Smooth muscle cell (in vitro differentiated cells): ENCODE results near the gene ALDH16A1. TPM values are rescaled to one million over a fixed set of nuclear protein-coding genes. Genes with fewer than 3 reads are reported as not detected.
A peak's percentile ranks its signal among the peaks of the same experiment; 100 is the strongest.

Experiments
- DNase-seq: peaks from one replicate; lab custom pipeline; 2025; ENCODE audit not compliant: unreplicated experiment; lab: John Stamatoyannopoulos, UW
- H2AFZ ChIP-seq: fragments of 200-600 bp; sonication (generic); 2 replicates; pipeline ENCODE4 v1.6.0; 2016; ENCODE audit warnings: antibody characterized with exemption, low read depth, mild to moderate bottlenecking
- H3F3A ChIP-seq: fragments of 200-600 bp; sonication (generic); 2 replicates; pipeline ENCODE4 v1.6.0; 2017; ENCODE audit warnings: antibody characterized with exemption, low read depth
- H3K27ac ChIP-seq: fragments of 200-600 bp; sonication (generic); 2 replicates; pipeline ENCODE4 v1.5.1; 2016; ENCODE audit warnings: low read depth, mild to moderate bottlenecking
- H3K27me3 ChIP-seq: fragments of 200-600 bp; sonication (generic); 2 replicates; pipeline ENCODE4 v1.6.1; 2016; ENCODE audit warnings: low read depth, mild to moderate bottlenecking
- H3K36me3 ChIP-seq: fragments of 200-600 bp; sonication (generic); 2 replicates; pipeline ENCODE4 v1.5.1; 2016; ENCODE audit warnings: low read depth
- H3K4me1 ChIP-seq: fragments of 200-600 bp; sonication (generic); 2 replicates; pipeline ENCODE4 v1.5.1; 2016; ENCODE audit warnings: low read depth
- H3K4me2 ChIP-seq: fragments of 200-600 bp; sonication (generic); 2 replicates; pipeline ENCODE4 v1.6.0; 2016; ENCODE audit warnings: mild to moderate bottlenecking
- H3K4me3 ChIP-seq: fragments of 200-600 bp; sonication (generic); 2 replicates; pipeline ENCODE4 v1.5.1; 2016; ENCODE audit warnings: mild to moderate bottlenecking
- H3K79me2 ChIP-seq: fragments of 200-600 bp; sonication (generic); 2 replicates; pipeline ENCODE4 v1.6.0; 2016; ENCODE audit warnings: low read depth, mild to moderate bottlenecking
- H3K9ac ChIP-seq: fragments of 200-600 bp; sonication (generic); 2 replicates; pipeline ENCODE4 v1.6.0; 2016; ENCODE audit warnings: low read depth
- H3K9me3 ChIP-seq: fragments of 200-600 bp; sonication (generic); replicated peaks from 2 replicates; pipeline ENCODE4 v1.5.1; 2016; ENCODE audit warnings: low read depth
- H4K20me1 ChIP-seq: fragments of 200-600 bp; sonication (generic); 2 replicates; pipeline ENCODE4 v1.6.0; 2016; ENCODE audit warnings: low read depth
- CTCF ChIP-seq: fragments of 200-600 bp; sonication (generic); IDR thresholded peaks from 2 replicates; pipeline ENCODE4 v1.5.1; 2017; ENCODE audit warnings: borderline replicate concordance, mild to moderate bottlenecking, antibody characterized with exemption; ENCODE audit not compliant: insufficient read depth, poor library complexity, severe bottlenecking
- WGBS: methylation state at CpG from one replicate; pipeline ENCODE4 v1.1.7; 2016; ENCODE audit warnings: low lambda C conversion rate; 5-methylcytosine and 5-hydroxymethylcytosine counted together
- polyA plus RNA-seq: library from polyadenylated mRNA; unstranded; fragments of >200 nt; fragmentation: Nextera tagmentation; extraction: Ambion mirVana; gene quantifications from 2 replicates; pipeline ENCODE4 v1.2.1, GENCODE V29; 2016
- total RNA-seq: library from RNA; depleted of rRNA; stranded (reverse); fragments of >200 nt; gene quantifications from 2 replicates; pipeline ENCODE4 v1.2.3, GENCODE V29; 2014

ALDH16A1 gene
- total and polyA plus RNA-seq, 2 experiments from 2014 or later: 10.5 to 24.6 TPM

GRCh38 chr19:49491030-49491803 is 38.2 kb downstream of the ALDH16A1 start:
- Histone ChIP-seq H3K36me3 (no peaks in the 10 kb centered on the region), H3K4me3 (no peak overlapping the region), H3K27me3 (no peaks in the 10 kb centered on the region), H3K9ac (no peak overlapping the region), H3F3A (peaks cover 53% of the 10 kb centered on the region), H2AFZ (no peak overlapping the region), H3K4me1 (peaks cover 13% of the 10 kb centered on the region), H3K9me3 (no peaks in the 10 kb centered on the region), H3K79me2 (peaks cover 37% of the 10 kb centered on the region), H3K27ac (no peak overlapping the region), H4K20me1 (peaks cover 53% of the 10 kb centered on the region), H3K4me2 (no peak overlapping the region)
- DNase-seq: no peak
- no peak for TF ChIP-seq CTCF
- WGBS: 93% methylated on average over 16 of the region's 17 CpGs

- Histone ChIP-seq H3K4me1 (peaks cover 13% of the 10 kb centered on the region), H2AFZ (no peak overlapping the region), H3K4me3 (no peak overlapping the region), H3K27me3 (no peaks in the 10 kb centered on the region), H4K20me1 (peaks cover 55% of the 10 kb centered on the region), H3K9me3 (no peaks in the 10 kb centered on the region), H3K36me3 (no peaks in the 10 kb centered on the region), H3K79me2 (peaks cover 44% of the 10 kb centered on the region), H3K4me2 (no peak overlapping the region), H3K9ac (no peak overlapping the region), H3F3A (peaks cover 53% of the 10 kb centered on the region), H3K27ac (peak overlapping the region; percentile 4)
- WGBS: 96% methylated on average over 7 of the region's 7 CpGs
- no peak for DNase-seq
- TF ChIP-seq CTCF: no peak
Measured at GRCh38 chr19:49491804-49492572, 39.0 kb downstream of the ALDH16A1 start.

DNA sequence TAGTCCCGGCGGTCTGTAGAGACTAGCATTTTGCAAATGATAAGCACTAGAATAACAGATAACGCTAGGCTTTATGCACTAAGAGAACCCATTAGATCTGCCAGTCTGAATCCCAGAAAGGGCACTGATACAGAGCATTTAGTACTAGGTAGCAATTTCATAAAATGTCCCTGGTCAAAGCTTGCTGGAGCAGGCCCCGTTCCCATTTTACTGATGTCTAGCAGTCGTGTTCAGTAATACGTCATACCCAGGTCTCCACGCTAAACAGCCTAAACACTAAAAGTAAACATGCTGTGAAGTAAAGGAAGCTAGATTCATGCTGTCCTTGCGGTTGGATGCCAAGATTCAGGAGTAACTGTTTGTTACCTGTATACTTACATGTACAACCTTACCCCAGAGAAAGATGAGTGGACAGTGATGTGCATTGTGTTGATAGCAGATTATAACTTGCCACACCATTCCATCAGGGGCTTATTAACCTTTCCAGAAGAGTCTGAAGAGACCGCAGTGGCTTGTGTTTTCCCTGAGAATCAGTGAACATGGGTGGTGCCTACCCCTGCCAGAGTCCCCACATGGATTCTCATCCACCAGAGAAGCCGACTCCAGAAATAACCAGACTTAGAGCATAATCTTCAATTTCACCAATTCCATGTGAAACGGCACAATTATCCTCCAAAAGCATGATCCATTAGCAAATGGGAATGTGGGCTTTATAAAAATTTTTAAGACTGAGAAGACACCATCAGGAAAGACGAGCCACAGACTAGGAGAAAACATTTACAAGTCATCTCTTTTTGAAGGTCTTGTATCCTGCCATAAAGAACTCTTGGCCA is 39.8 kb downstream of the ALDH16A1 start:
- Histone ChIP-seq H3K27me3 (no peaks in the 10 kb centered on the region), H3K27ac (peak overlapping the region; percentile 4), H3F3A (peaks cover 53% of the 10 kb centered on the region), H3K9me3 (no peaks in the 10 kb centered on the region), H3K4me3 (no peak overlapping the region), H3K9ac (no peak overlapping the region), H4K20me1 (peaks cover 60% of the 10 kb centered on the region), H3K4me1 (peaks cover 18% of the 10 kb centered on the region), H3K79me2 (peaks cover 48% of the 10 kb centered on the region), H3K36me3 (no peaks in the 10 kb centered on the region), H2AFZ (no peak overlapping the region), H3K4me2 (no peak overlapping the region)
- no peak for DNase-seq
- TF ChIP-seq CTCF: no peak
- WGBS: 86% methylated on average over 12 of the region's 12 CpGs
